Neural cell (in vitro differentiated cells): ENCODE measurements around the gene FBXO21. TPM values are rescaled to one million over a fixed set of nuclear protein-coding genes. Genes with fewer than 3 reads are reported as not detected.

ENCODE experiments used
- H2AFZ ChIP-seq: fragments of 200-600, 300-800 bp; sonication (generic), shearing (Covaris generic); 2 replicates; pipeline ENCODE4 v1.6.0; 2014; ENCODE audit warnings: low read depth, mild to moderate bottlenecking, antibody characterized with exemption, low read length, moderate library complexity
- H3F3A ChIP-seq: fragments of 200-600 bp; shearing (Covaris generic); 2 replicates; pipeline ENCODE4 v1.6.1; 2016; ENCODE audit warnings: mild to moderate bottlenecking, moderate library complexity, mixed read lengths, antibody characterized with exemption, low read length; ENCODE audit not compliant: insufficient read depth, poor library complexity, severe bottlenecking
- H3K27ac ChIP-seq: fragments of 200-600, 300-800 bp; sonication (generic), shearing (Covaris generic); 2 replicates; pipeline ENCODE4 v1.5.1; 2014; ENCODE audit warnings: mild to moderate bottlenecking, low read length, moderate library complexity
- H3K27me3 ChIP-seq: fragments of 300-800, 200-600 bp; sonication (generic), shearing (Covaris generic); 2 replicates; pipeline ENCODE4 v1.6.0; 2014; ENCODE audit warnings: mild to moderate bottlenecking, low read depth, low read length, moderate library complexity; ENCODE audit not compliant: insufficient read depth
- H3K36me3 ChIP-seq: fragments of 300-800, 200-600 bp; sonication (generic), shearing (Covaris generic); 2 replicates; pipeline ENCODE4 v1.5.1; 2014; ENCODE audit warnings: mild to moderate bottlenecking, antibody characterized with exemption, low read length, moderate library complexity; ENCODE audit not compliant: insufficient read depth
- H3K4me2 ChIP-seq: fragments of 300-800, 200-600 bp; sonication (generic), shearing (Covaris generic); 2 replicates; pipeline ENCODE4 v1.6.0; 2014; ENCODE audit warnings: mild to moderate bottlenecking, low read length
- H3K4me3 ChIP-seq: fragments of 300-800, 200-600 bp; sonication (generic), shearing (Covaris generic); 2 replicates; pipeline ENCODE4 v1.5.1; 2014; ENCODE audit warnings: mild to moderate bottlenecking, low read length, moderate library complexity
- H3K79me2 ChIP-seq: fragments of 200-600 bp; shearing (Covaris generic); replicated peaks from 2 replicates; pipeline ENCODE4 v1.6.0; 2014; ENCODE audit warnings: mild to moderate bottlenecking, low read length, moderate library complexity; ENCODE audit not compliant: insufficient read depth
- H3K9ac ChIP-seq: fragments of 300-800, 200-600 bp; sonication (generic), shearing (Covaris generic); 2 replicates; pipeline ENCODE4 v1.6.1; 2016; ENCODE audit warnings: mild to moderate bottlenecking, low read length, mixed read lengths
- H3K9me2 ChIP-seq: fragments of 200-600 bp; shearing (Covaris generic); 2 replicates; pipeline ENCODE4 v1.6.1; 2016; ENCODE audit warnings: mild to moderate bottlenecking, low read length, mixed read lengths; ENCODE audit not compliant: insufficient read depth
- H3K9me3 ChIP-seq: fragments of 200-600, 300-800 bp; sonication (generic), shearing (Covaris generic); 2 replicates; pipeline ENCODE4 v1.6.1; 2016; ENCODE audit warnings: mild to moderate bottlenecking, mixed run types, low read length, moderate library complexity, mixed read lengths
- H4K20me1 ChIP-seq: fragments of 200-600 bp; shearing (Covaris generic); 2 replicates; pipeline ENCODE4 v1.6.1; 2016; ENCODE audit warnings: mild to moderate bottlenecking, mixed run types; ENCODE audit not compliant: insufficient read depth
- CTCF ChIP-seq: fragments of 450-650 bp; IDR thresholded peaks from 2 replicates; pipeline ENCODE4 v1.5.1; 2014; ENCODE audit warnings: antibody characterized with exemption, mild to moderate bottlenecking, moderate library complexity; ENCODE audit not compliant: poor library complexity, severe bottlenecking
- EP300 ChIP-seq: fragments of 450-650 bp; conservative IDR thresholded peaks from 2 replicates; pipeline ENCODE4 v1.6.1; 2014; ENCODE audit warnings: antibody characterized with exemption, mild to moderate bottlenecking, moderate library complexity; ENCODE audit not compliant: poor library complexity, severe bottlenecking
- EZH2 ChIP-seq: fragments of 200-600, 300-800 bp; shearing (Covaris generic), sonication (generic); IDR thresholded peaks from 2 replicates; pipeline ENCODE4 v1.6.1; 2014; ENCODE audit warnings: antibody characterized with exemption, low read length, borderline replicate concordance, mild to moderate bottlenecking; ENCODE audit not compliant: insufficient read depth, poor library complexity, severe bottlenecking
- MXI1 ChIP-seq: fragments of 450-650 bp; conservative IDR thresholded peaks from 2 replicates; pipeline ENCODE4 v1.6.1; 2014; ENCODE audit warnings: antibody characterized with exemption, mild to moderate bottlenecking; ENCODE audit not compliant: poor library complexity, severe bottlenecking
- POLR2AphosphoS5 ChIP-seq: IDR thresholded peaks from 2 replicates; pipeline ENCODE4 v1.6.1; 2012
- RAD21 ChIP-seq: fragments of 450-650 bp; conservative IDR thresholded peaks from 2 replicates; pipeline ENCODE4 v1.6.1; 2014; ENCODE audit warnings: antibody characterized with exemption, mild to moderate bottlenecking, moderate library complexity
- REST ChIP-seq: IDR thresholded peaks from 2 replicates; pipeline ENCODE4 v1.6.1; 2012; ENCODE audit warnings: borderline replicate concordance
- TAF1 ChIP-seq: IDR thresholded peaks from 2 replicates; pipeline ENCODE4 v1.6.1; 2012; ENCODE audit warnings: low read depth
- polyA plus RNA-seq: library from polyadenylated mRNA; depleted of rRNA; stranded (reverse); fragments of >200 nt; gene quantifications from 2 replicates; pipeline ENCODE4 v1.2.3, GENCODE V29; 2014

FBXO21 gene
- polyA plus RNA-seq, 1 donor from 2014 or later = 127 TPM

DNA sequence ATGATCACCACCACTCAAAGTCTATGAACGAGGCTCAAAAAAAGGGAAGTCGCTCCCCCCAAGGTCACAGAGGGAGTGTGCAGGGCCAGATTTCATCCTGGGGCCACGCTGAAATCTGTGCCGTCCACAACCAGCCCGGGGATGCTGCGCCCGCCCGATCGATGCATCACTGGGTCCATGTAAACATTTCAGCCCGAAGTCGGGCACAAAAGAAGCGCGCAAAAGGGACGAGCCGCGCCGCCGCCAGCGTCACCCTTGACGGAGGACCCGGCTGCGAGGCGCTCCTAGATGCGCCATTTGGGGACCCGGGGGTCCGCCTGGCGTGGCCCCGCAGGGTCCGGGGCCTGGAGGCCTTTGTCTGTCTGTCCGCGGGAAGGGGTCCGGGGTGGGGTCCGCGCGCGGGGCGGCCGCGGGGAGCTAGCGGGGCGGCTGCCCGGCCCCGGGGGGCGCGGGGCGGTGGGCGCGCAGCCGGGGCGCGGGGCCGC, 503 bp downstream of the FBXO21 start:
- TF ChIP-seq TAF1 = no peak
- no peak for TF ChIP-seq CTCF
- no peak for TF ChIP-seq EP300
- peak; percentile 3 for TF ChIP-seq MXI1
- H3K4me3 ChIP-seq = peak overlapping the region; percentile 100
- H3F3A ChIP-seq = no peaks in the 10 kb centered on the region
- H2AFZ ChIP-seq = peak overlapping the region; percentile 56
- peaks cover 13% of the 10 kb centered on the region for H3K36me3 ChIP-seq
- H3K9me2 ChIP-seq = no peaks in the 10 kb centered on the region
- H3K79me2 ChIP-seq = peaks cover 43% of the 10 kb centered on the region
- peak overlapping the region; percentile 93 for H3K9ac ChIP-seq
- H3K4me2 ChIP-seq = peak overlapping the region; percentile 67
- H3K9me3 ChIP-seq = no peaks in the 10 kb centered on the region
- peak overlapping the region; percentile 82 for H3K27ac ChIP-seq
- H3K27me3 ChIP-seq = no peaks in the 10 kb centered on the region
- no peaks in the 10 kb centered on the region for H4K20me1 ChIP-seq

DNA sequence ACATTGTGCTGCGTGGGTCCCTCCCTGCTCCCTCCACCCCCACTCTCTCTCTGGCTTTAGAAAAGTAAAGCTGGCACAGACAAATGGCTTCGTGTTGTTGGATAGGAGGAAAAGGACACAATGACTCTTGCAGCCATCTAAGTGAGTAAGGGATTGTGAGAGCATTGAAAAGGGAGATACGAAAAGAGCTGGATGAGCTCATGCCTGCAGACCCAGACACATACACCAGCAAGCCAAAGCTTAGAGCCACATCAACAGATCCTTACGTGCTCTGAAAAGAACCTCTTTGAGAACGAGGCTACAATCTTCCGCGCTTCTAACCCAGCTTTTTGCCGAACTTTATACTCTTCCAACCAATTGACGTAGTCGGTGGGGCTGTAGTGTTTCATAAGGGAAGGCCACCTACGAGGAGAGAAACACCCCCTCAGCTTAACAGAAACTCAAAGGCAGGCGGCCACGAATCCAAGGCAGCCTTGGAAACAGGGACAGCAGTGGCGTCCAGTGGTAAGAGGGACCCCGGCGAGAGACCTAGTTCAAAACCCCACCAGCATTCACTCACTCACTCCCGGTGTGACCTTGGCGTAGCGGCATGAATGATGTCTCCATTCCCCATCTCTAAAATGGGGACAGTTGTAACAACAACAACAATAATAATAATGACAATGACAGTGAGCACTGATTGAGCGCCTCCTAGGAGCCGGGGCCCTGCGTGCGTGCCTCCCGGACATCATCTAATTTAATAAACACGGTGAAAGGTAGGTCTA, 1.1 kb downstream of the FBXO21 start:
- no peaks in the 10 kb centered on the region for H3K9me2 ChIP-seq
- H3K79me2 ChIP-seq = peaks cover 47% of the 10 kb centered on the region
- H3K4me3 ChIP-seq = peak overlapping the region; percentile 100
- no peaks in the 10 kb centered on the region for H3K9me3 ChIP-seq
- peaks cover 17% of the 10 kb centered on the region for H3K36me3 ChIP-seq
- no peaks in the 10 kb centered on the region for H3K27me3 ChIP-seq
- peak overlapping the region; percentile 56 for H2AFZ ChIP-seq
- H4K20me1 ChIP-seq = no peaks in the 10 kb centered on the region
- no peaks in the 10 kb centered on the region for H3F3A ChIP-seq
- H3K9ac ChIP-seq = peak overlapping the region; percentile 93
- peak overlapping the region; percentile 67 for H3K4me2 ChIP-seq
- peak overlapping the region; percentile 82 for H3K27ac ChIP-seq
- TF ChIP-seq RAD21 (no peak), EZH2 (no peak), POLR2AphosphoS5 (peak; percentile 41), TAF1 (no peak), CTCF (peak; percentile 17)

DNA sequence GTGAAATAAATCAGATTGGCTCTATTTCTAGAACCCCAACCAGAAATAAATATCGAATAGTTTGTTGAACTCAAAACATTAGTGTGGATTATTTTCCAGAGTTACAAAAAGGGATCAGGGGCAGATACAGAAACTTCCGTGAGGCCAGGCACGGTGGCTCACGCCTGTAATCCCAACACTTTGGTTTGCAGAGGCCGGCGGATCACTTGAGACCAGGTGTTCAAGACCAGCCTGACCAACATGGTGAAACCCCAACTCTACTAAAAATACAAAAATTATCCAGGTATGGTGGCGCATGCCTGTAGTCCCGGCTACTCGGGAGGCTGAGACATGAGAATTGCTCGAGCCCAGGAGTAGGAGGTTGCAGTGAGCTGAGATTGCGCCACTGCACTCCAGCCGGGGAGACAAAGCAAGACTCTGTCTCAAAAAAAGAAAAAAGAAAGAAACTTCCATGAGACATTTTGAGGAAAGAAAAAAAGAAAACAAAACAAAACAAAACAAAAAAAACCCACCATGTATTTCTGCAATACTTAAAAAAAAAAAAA, 2.1 kb downstream of the FBXO21 start:
- Histone ChIP-seq H3K27ac (peak overlapping the region; percentile 82), H3K4me2 (peak overlapping the region; percentile 67), H2AFZ (no peak overlapping the region), H4K20me1 (no peaks in the 10 kb centered on the region), H3K9me2 (no peaks in the 10 kb centered on the region), H3K4me3 (peak overlapping the region; percentile 100), H3K9me3 (no peaks in the 10 kb centered on the region), H3F3A (no peaks in the 10 kb centered on the region), H3K79me2 (peaks cover 47% of the 10 kb centered on the region), H3K27me3 (no peaks in the 10 kb centered on the region), H3K9ac (peak overlapping the region; percentile 93), H3K36me3 (peaks cover 17% of the 10 kb centered on the region)
- TF ChIP-seq REST = no peak
- TF ChIP-seq EP300 = no peak
- no peak for TF ChIP-seq POLR2AphosphoS5
